K562 (cell line): Measurements from ENCODE around the gene DBNL. TPM values are rescaled to one million over a fixed set of nuclear protein-coding genes. Genes with fewer than 3 reads are reported as not detected.

ENCODE experiments used
- ARID3B ChIP-seq: fragments of 250-450 bp; sonication (Bioruptor Pico); IDR thresholded peaks from 2 replicates; pipeline ENCODE4 v1.4.0; 2020; ENCODE audit warnings: borderline replicate concordance
- BACH1 ChIP-seq: fragments of 200-800 bp; sonication (Bioruptor generic); IDR thresholded peaks from 2 replicates; pipeline ENCODE4 v1.6.1; 2016; ENCODE audit warnings: missing genetic modification characterization, missing compliant biosample characterization
- CUX1 ChIP-seq: fragments of 200-800 bp; sonication (Bioruptor generic); IDR thresholded peaks from 2 replicates; pipeline ENCODE4 v1.6.1; 2016; ENCODE audit warnings: missing genetic modification characterization, missing compliant biosample characterization
- EWSR1 ChIP-seq: fragments of 450-650 bp; IDR thresholded peaks from 2 replicates; pipeline ENCODE4 v1.6.1; 2018; ENCODE audit warnings: borderline replicate concordance, mild to moderate bottlenecking, low read depth, moderate library complexity; ENCODE audit not compliant: partially characterized antibody
- THAP12 ChIP-seq: fragments of 250-450 bp; sonication (Bioruptor Pico); IDR thresholded peaks from 2 replicates; pipeline ENCODE4 v1.9.0; 2021; ENCODE audit warnings: mild to moderate bottlenecking, inconsistent platforms
- ZNF407 ChIP-seq: fragments of 450-650 bp; IDR thresholded peaks from 2 replicates; pipeline ENCODE4 v1.6.1; 2016; ENCODE audit warnings: low read depth
- polyA plus RNA-seq, 8 experiments: library from polyadenylated mRNA; depleted of rRNA in 4 of 8; stranded (reverse) in 5 of 8; unstranded in 3 of 8; fragments of >200 nt; fragmentation: Nextera tagmentation in 2 of 8; fragmentation: Illumina TruSeq in 1 of 8; extraction: Ambion mirVana in 2 of 8; extraction: Trizol in 1 of 8; gene quantifications; 2 replicates each; pipeline versions ENCODE4 v1.2.1 to v1.2.3, GENCODE V29; 2011 to 2014; ENCODE audit warnings: inconsistent platforms in 1 of 8, missing spikeins in 1 of 8
- total RNA-seq, 7 experiments: library from RNA; depleted of rRNA in 6 of 7; stranded (reverse); fragments of >200 nt in 6 of 7; fragmentation: Illumina TruSeq in 2 of 7; extraction: Trizol in 2 of 7; gene quantifications; 2 replicates each; pipeline versions ENCODE4 v1.2.1 to v1.2.3, GENCODE V29; 2011 to 2021; ENCODE audit warnings: low replicate concordance in 1 of 7

The DBNL gene
- total and polyA plus RNA-seq, 9 of the 15 experiments (the other 6 are each of a cell fraction or from before 2014, with no cell fraction given) = 1.9 to 65.1 (median 38.9) TPM

GRCh38 chr7:44082541-44083207 is 38.2 kb downstream of the DBNL start (continued):
- TF ChIP-seq CUX1 (CRISPR knock-in tag) (no peak), EWSR1 (no peak), BACH1 (no peak), THAP12 (no peak), ZNF407 (no peak), ARID3B (CRISPR knock-in tag) (no peak)
